BLaER1 treated with 17β-estradiol and CSF1 and Interleukin-3, amounts not matched to agents 10 nM and 100 nM (cell line): ENCODE results near the gene ARMH2.

Experiments
- H3K27ac ChIP-seq, 11 experiments: shearing (Covaris generic); formaldehyde crosslinking; 2 replicates each; pipeline ENCODE4 v1.8.1; 2022
- H3K27me3 ChIP-seq, 11 experiments: shearing (Covaris generic); formaldehyde crosslinking; 2 replicates each; pipeline ENCODE4 v1.8.1; 2022
- H3K36me3 ChIP-seq, 11 experiments: shearing (Covaris generic); formaldehyde crosslinking; 2 replicates each; pipeline ENCODE4 v1.8.1; 2022
- H3K4me1 ChIP-seq, 10 experiments: shearing (Covaris generic); formaldehyde crosslinking; 2 replicates each; pipeline ENCODE4 v1.8.1; 2022
- H3K4me2 ChIP-seq, 11 experiments: shearing (Covaris generic); formaldehyde crosslinking; 2 replicates each; pipeline ENCODE4 v1.8.1; 2022
- H3K4me3 ChIP-seq, 10 experiments: shearing (Covaris generic); formaldehyde crosslinking; 2 replicates each; pipeline ENCODE4 v1.8.1; 2022
- H3K9ac ChIP-seq, 11 experiments: shearing (Covaris generic); formaldehyde crosslinking; 2 replicates each; pipeline ENCODE4 v1.8.1; 2022
- H3K9me3 ChIP-seq, 11 experiments: shearing (Covaris generic); formaldehyde crosslinking; replicated peaks in 1 of 11; 2 replicates each; pipeline ENCODE4 v1.8.1; 2022
- H4K20me1 ChIP-seq, 11 experiments: shearing (Covaris generic); formaldehyde crosslinking; 2 replicates each; pipeline ENCODE4 v1.8.1; 2022
- Cebpa-rat ChIP-seq, 11 experiments: shearing (Covaris generic); IDR thresholded peaks; 2 replicates each; pipeline ENCODE4 v1.8.1; 2022

Gene ARMH2

DNA sequence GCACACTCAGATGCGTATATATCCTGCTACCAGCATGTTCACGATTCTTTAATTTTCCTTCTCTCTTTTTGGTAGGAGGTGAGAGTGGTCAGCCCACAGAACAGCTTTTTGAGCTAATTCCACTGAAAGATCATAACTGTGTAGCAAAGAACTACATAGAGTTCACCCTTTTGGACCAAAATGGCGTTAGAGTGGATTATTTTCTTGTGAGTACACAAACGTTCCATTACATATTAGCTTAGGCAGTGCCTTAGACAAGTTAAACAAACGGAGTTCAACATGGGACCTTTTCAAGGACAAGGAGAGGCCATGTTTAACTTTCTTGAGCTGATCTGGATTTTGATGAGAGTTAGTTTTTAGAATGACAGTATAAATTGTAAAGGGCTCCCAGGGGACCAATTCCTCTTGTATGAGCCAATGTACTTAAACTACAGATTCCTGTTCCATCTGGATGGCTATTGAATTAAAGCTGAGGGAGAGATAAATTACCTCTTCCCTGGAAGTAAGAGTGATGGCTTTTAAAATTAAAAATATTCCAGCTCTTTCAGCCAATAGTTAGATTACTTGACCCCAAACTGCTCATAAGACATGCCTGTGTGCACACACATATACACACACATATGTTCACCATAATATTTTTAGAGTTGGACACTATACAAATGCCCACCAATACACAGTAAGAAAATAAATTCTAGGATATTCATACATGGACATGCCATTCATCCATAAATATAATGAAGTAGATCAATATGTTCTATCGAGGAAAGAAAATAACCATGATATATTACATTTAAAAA, 25.6 kb upstream of the ARMH2 start:
- Histone ChIP-seq H3K4me3 (no peak overlapping the region), H3K27ac (no peak overlapping the region), H4K20me1 (peaks cover 0 to 15% (median 0%) of the 10 kb centered on the region in 11 experiments; a peak in 2 of 22 replicates), H3K4me1 (no peaks in the 10 kb centered on the region), H3K9me3 (no peaks in the 10 kb centered on the region), H3K27me3 (no peaks in the 10 kb centered on the region), H3K9ac (no peak overlapping the region), H3K36me3 (peaks cover 40 to 99% (median 59%) of the 10 kb centered on the region in 11 experiments), H3K4me2 (no peak overlapping the region)
- TF ChIP-seq Cebpa-rat (IDR thresholded peaks at IDR 0.05), result no peak

DNA sequence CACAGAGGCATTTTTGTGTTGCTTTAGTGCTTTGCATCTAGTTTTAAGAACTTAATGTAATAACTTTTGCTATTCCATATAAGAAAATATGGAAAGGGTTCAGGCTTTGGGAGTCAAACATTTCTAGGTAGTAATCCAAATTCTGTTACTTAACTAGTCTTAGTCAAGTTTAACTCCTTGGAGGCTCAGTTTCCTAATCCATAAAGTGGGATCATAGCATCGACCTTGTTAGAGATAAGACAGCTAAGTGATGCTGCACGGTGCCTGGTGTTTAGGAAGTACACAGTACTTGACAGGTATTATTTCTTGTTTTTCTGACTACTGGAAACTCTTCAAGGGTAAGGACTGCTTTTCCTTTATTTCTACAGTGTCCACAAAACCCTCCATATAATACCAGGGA, 24.5 kb upstream of the ARMH2 start:
- no peak for TF ChIP-seq Cebpa-rat (IDR thresholded peaks at IDR 0.05)
- Histone ChIP-seq H3K4me1 (no peaks in the 10 kb centered on the region), H3K36me3 (peaks cover 40 to 99% (median 68%) of the 10 kb centered on the region in 11 experiments), H3K4me2 (no peak overlapping the region), H3K9ac (no peak overlapping the region), H4K20me1 (peaks cover 0 to 15% (median 0%) of the 10 kb centered on the region in 11 experiments; a peak in 1 of 22 replicates), H3K27me3 (no peaks in the 10 kb centered on the region), H3K27ac (no peak overlapping the region), H3K4me3 (no peak overlapping the region), H3K9me3 (no peaks in the 10 kb centered on the region)

DNA sequence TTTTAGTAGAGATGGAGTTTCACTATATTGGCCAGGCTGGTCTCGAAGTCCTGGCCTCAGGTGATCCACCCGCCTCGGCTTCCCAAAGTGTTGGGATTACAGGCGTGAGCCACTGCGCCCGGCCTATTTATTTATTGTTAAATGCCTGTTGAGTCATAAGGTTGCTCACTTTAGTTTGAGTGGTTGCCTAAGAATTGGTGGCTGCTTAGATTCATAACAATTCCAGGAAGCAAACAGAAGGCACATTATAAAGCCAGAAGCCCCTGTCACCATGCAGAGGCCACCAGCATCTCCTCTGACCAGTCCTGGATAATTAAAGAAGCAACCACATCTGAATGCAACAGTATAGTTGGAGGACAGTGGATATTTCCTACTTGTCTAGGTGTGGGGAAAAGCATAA, 24.0 kb upstream of the ARMH2 start:
- Histone ChIP-seq H4K20me1 (peaks cover 0 to 15% (median 0%) of the 10 kb centered on the region in 11 experiments; a peak in 1 of 22 replicates), H3K9ac (no peak overlapping the region), H3K4me3 (no peak overlapping the region), H3K27me3 (no peaks in the 10 kb centered on the region), H3K4me1 (no peaks in the 10 kb centered on the region), H3K4me2 (no peak overlapping the region), H3K36me3 (peaks cover 36 to 99% (median 65%) of the 10 kb centered on the region in 11 experiments), H3K27ac (no peak overlapping the region), H3K9me3 (no peaks in the 10 kb centered on the region)
- TF ChIP-seq Cebpa-rat (IDR thresholded peaks at IDR 0.05), result no peak

DNA sequence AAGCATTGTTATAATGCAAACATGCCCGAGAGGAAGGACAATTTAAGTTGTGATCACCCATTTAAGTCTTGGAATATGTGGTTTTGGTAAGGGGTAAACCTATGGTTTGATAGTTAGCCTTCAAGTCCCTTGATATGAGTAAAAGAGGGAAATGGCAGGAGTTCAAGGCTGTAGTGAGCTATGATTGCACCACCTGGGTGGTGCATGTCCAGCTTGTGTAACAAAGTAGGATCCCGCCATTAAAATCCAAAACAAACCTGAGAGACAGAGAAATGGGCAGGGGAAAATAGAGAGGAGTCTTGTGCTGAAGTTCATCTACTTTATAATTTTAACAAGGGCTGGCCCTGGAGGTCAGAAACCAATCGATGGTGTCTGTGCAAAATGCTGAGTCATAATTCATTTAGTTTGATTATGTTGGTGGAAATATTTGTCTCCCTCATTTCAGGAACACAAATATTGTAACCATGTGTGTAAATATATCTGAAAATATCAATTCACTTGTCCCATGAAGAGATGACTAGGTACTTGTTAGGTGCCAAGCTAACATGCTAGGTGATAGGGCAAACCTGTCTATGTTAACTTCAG, 23.2 kb upstream of the ARMH2 start:
- no peak for TF ChIP-seq Cebpa-rat (IDR thresholded peaks at IDR 0.05)
- H3K9me3 ChIP-seq, result no peaks in the 10 kb centered on the region

DNA sequence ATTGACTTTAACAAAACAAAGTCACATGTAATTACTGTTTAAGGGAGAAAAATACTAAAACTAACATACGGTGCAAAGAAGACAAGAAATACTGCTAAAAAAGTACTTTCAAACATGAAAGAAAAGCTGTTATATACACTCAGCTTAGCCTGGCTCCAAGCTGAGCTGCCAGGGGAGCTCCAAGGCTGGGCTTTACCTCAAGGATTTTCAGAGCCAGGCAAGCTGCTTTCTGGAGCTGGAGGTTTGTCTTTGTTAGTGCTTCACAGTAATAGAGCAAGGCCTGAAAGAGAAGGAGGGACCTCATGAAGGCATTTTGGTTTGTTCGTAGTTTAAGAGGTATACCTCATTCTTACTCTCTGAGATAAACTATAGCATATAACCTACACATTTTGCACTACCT, 19.6 kb upstream of the ARMH2 start:
- Histone ChIP-seq H3K36me3 (peaks cover 18 to 59% (median 34%) of the 10 kb centered on the region in 11 experiments; a peak in 21 of 22 replicates), H3K9ac (no peak overlapping the region), H3K4me2 (no peak overlapping the region), H4K20me1 (peaks cover 0 to 10% (median 0%) of the 10 kb centered on the region in 11 experiments; a peak in 1 of 22 replicates), H3K4me3 (no peak overlapping the region), H3K27ac (no peak overlapping the region), H3K9me3 (no peaks in the 10 kb centered on the region), H3K4me1 (no peaks in the 10 kb centered on the region), H3K27me3 (no peaks in the 10 kb centered on the region)
- TF ChIP-seq Cebpa-rat (IDR thresholded peaks at IDR 0.05), result no peak

More for the DNA sequence above, 23.2 kb upstream of the ARMH2 start:
- Histone ChIP-seq H3K4me2 (no peak overlapping the region), H3K9ac (no peak overlapping the region), H4K20me1 (peaks cover 0 to 10% (median 0%) of the 10 kb centered on the region in 11 experiments; a peak in 1 of 22 replicates), H3K27ac (no peak overlapping the region; a peak in 1 of 22 replicates), H3K36me3 (peaks cover 29 to 93% (median 57%) of the 10 kb centered on the region in 11 experiments; a peak in 21 of 22 replicates), H3K4me1 (no peaks in the 10 kb centered on the region), H3K4me3 (no peak overlapping the region), H3K27me3 (no peaks in the 10 kb centered on the region)

GRCh38 chr6:24809728-24810127, 11.0 kb upstream of the ARMH2 start:
- H3K4me2 ChIP-seq, result no peak overlapping the region
- no peak overlapping the region for H3K9ac ChIP-seq
- no peak overlapping the region for H3K4me3 ChIP-seq
- H3K36me3 ChIP-seq, result peaks cover 30 to 67% (median 47%) of the 10 kb centered on the region in 11 experiments; a peak in 21 of 22 replicates
- TF ChIP-seq Cebpa-rat (IDR thresholded peaks at IDR 0.05), result no peak
- H3K27ac ChIP-seq, result no peak overlapping the region
- H3K4me1 ChIP-seq, result no peaks in the 10 kb centered on the region
- no peaks in the 10 kb centered on the region for H3K9me3 ChIP-seq
- H4K20me1 ChIP-seq, result peaks cover 0 to 12% (median 0%) of the 10 kb centered on the region in 11 experiments; a peak in 2 of 22 replicates
- no peaks in the 10 kb centered on the region for H3K27me3 ChIP-seq

GRCh38 chr6:24807584-24807983, 8.9 kb upstream of the ARMH2 start:
- Histone ChIP-seq H3K36me3 (peaks cover 30 to 87% (median 55%) of the 10 kb centered on the region in 11 experiments; a peak in 21 of 22 replicates), H3K27me3 (no peaks in the 10 kb centered on the region), H3K4me2 (no peak overlapping the region), H3K9me3 (no peaks in the 10 kb centered on the region), H4K20me1 (peaks cover 0 to 12% (median 0%) of the 10 kb centered on the region in 11 experiments; a peak in 2 of 22 replicates), H3K4me1 (no peaks in the 10 kb centered on the region), H3K27ac (no peak overlapping the region), H3K9ac (no peak overlapping the region), H3K4me3 (no peak overlapping the region)
- TF ChIP-seq Cebpa-rat (IDR thresholded peaks at IDR 0.05), result no peak

DNA sequence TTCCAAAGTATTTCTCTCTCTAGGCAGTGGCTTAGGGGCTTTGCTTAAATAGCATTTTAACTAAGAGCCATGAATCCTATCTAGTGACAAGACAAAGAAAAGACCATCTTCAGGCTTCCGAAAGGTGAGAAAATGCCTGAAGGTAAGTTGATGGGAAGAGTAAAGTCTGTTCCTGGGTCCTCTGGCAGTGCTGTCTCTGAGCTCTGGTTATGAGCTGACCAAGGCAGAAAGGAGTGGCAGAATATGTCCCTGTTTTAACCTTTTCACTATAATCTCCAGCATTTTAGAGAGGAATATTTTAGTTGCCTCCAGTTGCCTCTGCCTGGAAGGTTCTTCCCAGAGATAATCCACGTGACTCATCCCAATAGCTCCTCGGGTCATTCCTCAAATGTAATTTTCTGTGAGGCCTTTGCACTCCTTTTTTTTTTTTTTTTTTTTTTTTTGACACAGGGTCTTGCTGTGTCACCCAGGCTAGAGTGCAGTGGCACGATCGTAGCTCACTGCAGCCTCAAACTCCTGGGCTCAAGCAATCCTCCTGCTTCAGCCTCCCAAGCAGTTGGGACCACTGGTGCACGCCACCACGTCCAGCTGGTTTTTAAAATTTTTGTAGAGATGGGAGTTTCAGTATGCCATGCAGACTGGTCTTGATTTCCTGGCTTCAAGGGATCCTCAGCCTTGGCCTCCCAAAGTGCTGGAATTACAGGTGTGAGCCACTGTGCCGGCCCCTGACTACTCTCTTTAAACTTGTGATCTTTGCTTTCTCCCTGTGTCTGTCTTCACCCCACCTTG, 3.7 kb upstream of the ARMH2 start:
- Histone ChIP-seq H3K4me3 (no peak overlapping the region), H4K20me1 (peaks cover 0 to 7% (median 0%) of the 10 kb centered on the region in 11 experiments; a peak in 2 of 22 replicates), H3K27me3 (no peaks in the 10 kb centered on the region), H3K27ac (no peak overlapping the region), H3K9me3 (no peaks in the 10 kb centered on the region), H3K36me3 (peaks cover 11 to 58% (median 27%) of the 10 kb centered on the region in 11 experiments; a peak in 20 of 22 replicates), H3K4me1 (no peaks in the 10 kb centered on the region), H3K4me2 (no peak overlapping the region), H3K9ac (no peak overlapping the region)
- TF ChIP-seq Cebpa-rat (IDR thresholded peaks at IDR 0.05), result no peak

- H3K4me1 ChIP-seq, result no peaks in the 10 kb centered on the region
- H3K27ac ChIP-seq, result no peak overlapping the region
- H3K9ac ChIP-seq, result no peak overlapping the region
- H3K36me3 ChIP-seq, result peaks cover 0 to 29% (median 8%) of the 10 kb centered on the region in 11 experiments; a peak in 10 of 22 replicates
- TF ChIP-seq Cebpa-rat (IDR thresholded peaks at IDR 0.05), result no peak
- H4K20me1 ChIP-seq, result no peaks in the 10 kb centered on the region
- no peak overlapping the region for H3K4me2 ChIP-seq
- no peak overlapping the region for H3K4me3 ChIP-seq
- peaks cover 0 to 5% (median 0%) of the 10 kb centered on the region in 11 experiments; a peak in 1 of 22 replicates for H3K9me3 ChIP-seq
- no peaks in the 10 kb centered on the region for H3K27me3 ChIP-seq
Observed at GRCh38 chr6:24799541-24799915, 811 bp upstream of the ARMH2 start.
